Activated T-cell treated with anti-CD3 and anti-CD28 coated beads, Interleukin-2, amount 50 U/mL, for 72 hours (primary cell): Measurements from ENCODE around the gene CNFN. TPM values are rescaled to one million over a fixed set of nuclear protein-coding genes. Genes with fewer than 3 reads are reported as not detected.

Source experiments
- ATAC-seq, 2 donors: fragments of 150-1000 bp; cut with Tn5 transposase; replicated peaks in 1 of 2; 2 replicates each; pipeline ENCODE4 v1.10.0; 2021; ENCODE audit warnings: moderate library complexity in 2 of 2, mild to moderate bottlenecking in 1 of 2
- DNase-seq, 2 donors: peaks; one replicate each; pipeline ENCODE4 v3.0.0; 2021 to 2022; ENCODE audit warnings: mixed read lengths in 1 of 2
- H3K27ac Mint-ChIP-seq: one replicate; pipeline ENCODE4 v1.8.0; 2022; ENCODE audit warnings: mild to moderate bottlenecking, moderate library complexity, mixed read lengths
- H3K27me3 Mint-ChIP-seq: one replicate; pipeline ENCODE4 v1.8.0; 2022; ENCODE audit warnings: low read depth, mixed read lengths
- H3K36me3 Mint-ChIP-seq, 2 donors: one replicate each; pipeline ENCODE4 v1.8.0; 2022; ENCODE audit warnings: mixed read lengths in 2 of 2, mild to moderate bottlenecking in 1 of 2; ENCODE audit not compliant: insufficient read depth in 2 of 2
- H3K4me1 Mint-ChIP-seq: one replicate; pipeline ENCODE4 v1.8.0; 2022; ENCODE audit warnings: low read depth, mixed read lengths
- H3K4me3 Mint-ChIP-seq, 2 donors: one replicate each; pipeline ENCODE4 v1.8.0; 2022; ENCODE audit warnings: mild to moderate bottlenecking in 2 of 2, mixed read lengths in 2 of 2, moderate library complexity in 2 of 2
- H3K9me3 Mint-ChIP-seq, 2 donors: one replicate each; pipeline ENCODE4 v1.8.0; 2022; ENCODE audit warnings: mixed read lengths in 2 of 2
- total RNA-seq, 2 donors: library from RNA; stranded (reverse); gene quantifications; one replicate each; pipeline ENCODE4 v1.2.3, GENCODE V29; 2022

The CNFN gene
- total RNA-seq, 2 donors from 2014 or later, result 0.53 to 2.1 TPM

DNA sequence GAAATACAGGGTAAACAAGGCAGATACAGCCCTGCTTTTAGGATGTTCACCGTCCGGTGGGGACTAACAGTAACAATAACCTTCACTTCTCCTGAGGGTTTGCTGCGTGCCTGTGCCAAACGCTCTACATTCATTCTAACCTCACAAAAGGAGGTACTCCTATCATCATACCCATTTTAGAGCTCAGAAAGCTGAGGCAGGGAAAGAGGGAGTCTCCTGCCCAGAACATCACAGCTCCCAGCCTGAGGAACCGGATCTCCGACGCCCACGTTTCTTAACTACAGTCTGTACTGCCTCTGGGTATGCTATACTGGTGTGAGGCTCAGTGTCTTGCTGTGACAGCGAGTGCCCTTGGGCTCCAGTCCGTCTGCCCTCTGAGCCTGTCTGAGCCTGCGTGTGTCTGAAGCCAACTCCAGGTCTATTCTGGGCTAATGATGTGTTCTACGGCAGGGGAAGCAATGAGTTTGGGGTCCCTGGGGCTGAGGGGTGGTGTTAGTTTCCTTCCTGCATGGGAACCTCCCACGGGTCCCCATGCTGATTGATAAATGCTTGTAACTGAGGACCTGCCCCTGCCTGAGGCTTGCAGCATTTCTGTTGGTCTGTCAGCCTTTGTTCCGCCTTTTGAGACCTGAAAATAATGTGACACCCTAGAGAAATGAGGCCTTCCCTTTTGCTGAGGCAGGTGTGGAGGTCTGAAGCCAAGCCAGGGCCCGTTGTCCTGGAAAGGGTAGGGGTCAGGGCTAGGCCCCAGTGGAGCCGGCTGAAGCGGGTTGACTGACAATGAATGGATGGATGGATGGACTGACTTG, 32.2 kb upstream of the CNFN start:
- ATAC-seq, result no peak
- Mint-ChIP-seq H3K36me3 (peaks cover 0 to 3% of the 10 kb centered on the region in 2 donors), H3K9me3 (no peaks in the 10 kb centered on the region), H3K4me1 (peaks cover 33% of the 10 kb centered on the region), H3K4me3 (peak overlapping the region; percentile 93 to 95), H3K27me3 (no peaks in the 10 kb centered on the region), H3K27ac (peak overlapping the region; percentile 84)
- DNase-seq, result no peak

DNA sequence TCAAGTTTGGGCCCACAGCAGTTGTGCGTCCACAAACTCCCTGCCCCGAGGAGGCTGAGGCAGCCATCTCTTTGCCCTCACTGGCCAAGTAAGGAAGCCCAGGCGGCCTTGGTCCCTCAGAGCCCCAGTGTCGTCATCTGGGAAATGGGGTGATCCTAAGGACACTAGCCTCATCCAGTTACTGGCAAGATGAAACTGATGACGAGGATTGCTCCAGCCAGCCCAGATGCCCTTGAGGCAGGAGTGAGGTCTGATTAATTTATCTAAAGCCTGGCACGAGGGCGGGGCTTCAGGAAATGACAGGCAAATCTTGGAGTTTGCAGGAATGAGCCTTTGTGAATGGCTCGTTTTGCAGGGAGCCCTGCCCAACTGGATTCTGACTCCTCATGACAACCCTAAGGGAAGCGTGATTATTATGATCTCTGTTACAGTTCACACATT, 31.5 kb upstream of the CNFN start:
- Mint-ChIP-seq H3K4me1 (peaks cover 33% of the 10 kb centered on the region), H3K4me3 (peak overlapping the region; percentile 93 to 95), H3K9me3 (no peaks in the 10 kb centered on the region), H3K27me3 (no peaks in the 10 kb centered on the region), H3K36me3 (peaks cover 0 to 3% of the 10 kb centered on the region in 2 donors), H3K27ac (peak overlapping the region; percentile 26)
- ATAC-seq, result no peak
- no peak for DNase-seq

DNA sequence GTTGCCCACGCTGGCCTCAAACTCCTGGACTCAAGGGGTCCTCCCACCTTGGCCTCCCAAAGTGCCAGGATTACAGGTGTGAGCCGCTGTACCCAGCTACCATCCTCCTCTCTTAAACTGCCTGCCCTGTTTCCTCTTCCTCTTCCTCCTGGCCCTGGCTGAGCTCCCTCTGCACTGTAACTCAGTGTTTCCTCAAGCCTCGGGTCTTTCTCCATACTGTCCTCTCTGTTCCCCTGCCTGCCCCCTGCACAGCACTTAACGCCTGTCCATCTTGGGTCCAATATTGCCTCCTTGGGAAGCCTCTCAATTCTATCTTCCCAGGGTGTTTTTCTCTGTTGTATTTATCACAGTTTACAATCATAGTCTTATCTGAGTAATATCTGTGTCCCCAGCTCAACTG, 31.0 kb upstream of the CNFN start:
- Mint-ChIP-seq H3K27ac (peak overlapping the region; percentile 26), H3K4me1 (peaks cover 33% of the 10 kb centered on the region), H3K4me3 (peak overlapping the region; percentile 1 to 27), H3K27me3 (no peaks in the 10 kb centered on the region), H3K36me3 (peaks cover 0 to 3% of the 10 kb centered on the region in 2 donors), H3K9me3 (no peaks in the 10 kb centered on the region)
- ATAC-seq, result no peak
- DNase-seq, result no peak

- peaks cover 0 to 3% of the 10 kb centered on the region in 2 donors for H3K36me3 Mint-ChIP-seq
Observed at GRCh38 chr19:42420055-42420544, 30.0 kb upstream of the CNFN start.

DNA sequence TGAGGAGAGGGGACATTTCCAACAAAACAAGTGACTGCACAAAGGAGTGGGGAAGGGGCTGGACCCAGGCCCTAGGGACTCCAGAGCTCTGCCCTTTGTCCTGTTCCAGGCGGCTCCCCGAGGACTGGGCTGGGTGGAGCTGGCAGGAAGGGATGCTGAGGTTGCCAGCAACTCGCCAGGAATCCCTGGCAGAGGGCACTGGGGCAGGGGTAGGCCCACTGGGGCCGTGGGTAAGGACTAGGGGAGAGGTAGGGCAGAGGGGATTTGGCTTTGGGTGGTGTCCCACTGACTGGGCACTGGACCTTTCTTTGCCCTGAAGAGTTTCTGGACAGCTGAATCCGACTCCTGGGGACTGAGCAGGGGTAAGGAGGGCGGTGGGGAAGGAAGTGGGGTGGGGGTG, 29.2 kb upstream of the CNFN start:
- DNase-seq (no peak), ATAC-seq (no peak)
- H3K36me3 Mint-ChIP-seq, result peaks cover 2 to 3% of the 10 kb centered on the region in 2 donors
- H3K27me3 Mint-ChIP-seq, result no peaks in the 10 kb centered on the region
- peaks cover 33% of the 10 kb centered on the region for H3K4me1 Mint-ChIP-seq
- H3K27ac Mint-ChIP-seq, result no peak overlapping the region
- H3K9me3 Mint-ChIP-seq, result no peaks in the 10 kb centered on the region
- H3K4me3 Mint-ChIP-seq, result no peak overlapping the region

More at GRCh38 chr19:42420055-42420544, 30.0 kb upstream of the CNFN start:
- Mint-ChIP-seq H3K27me3 (no peaks in the 10 kb centered on the region), H3K27ac (no peak overlapping the region), H3K9me3 (no peaks in the 10 kb centered on the region), H3K4me3 (no peak overlapping the region), H3K4me1 (peaks cover 33% of the 10 kb centered on the region)
- DNase-seq (peak; percentile 82 to 85), ATAC-seq (peak; percentile 37 to 40)

- ATAC-seq, result no peak
- no peaks in the 10 kb centered on the region for H3K9me3 Mint-ChIP-seq
- no peak for DNase-seq
- no peaks in the 10 kb centered on the region for H3K27me3 Mint-ChIP-seq
- H3K4me1 Mint-ChIP-seq, result no peaks in the 10 kb centered on the region
- H3K36me3 Mint-ChIP-seq, result peaks cover 2 to 3% of the 10 kb centered on the region in 2 donors
- no peak overlapping the region for H3K4me3 Mint-ChIP-seq
- no peak overlapping the region for H3K27ac Mint-ChIP-seq
Observed at GRCh38 chr19:42412661-42413076, 22.6 kb upstream of the CNFN start.

GRCh38 chr19:42412227-42412626, 22.1 kb upstream of the CNFN start:
- Mint-ChIP-seq H3K36me3 (peaks cover 2 to 3% of the 10 kb centered on the region in 2 donors), H3K27ac (no peak overlapping the region), H3K9me3 (no peaks in the 10 kb centered on the region), H3K27me3 (no peaks in the 10 kb centered on the region), H3K4me1 (no peaks in the 10 kb centered on the region), H3K4me3 (no peak overlapping the region)
- no peak for DNase-seq
- no peak for ATAC-seq

- Mint-ChIP-seq H3K36me3 (peaks cover 2 to 3% of the 10 kb centered on the region in 2 donors), H3K9me3 (no peaks in the 10 kb centered on the region)
- DNase-seq, result no peak
Observed at GRCh38 chr19:42411581-42412178, 21.6 kb upstream of the CNFN start.

GRCh38 chr19:42410371-42410770, 20.3 kb upstream of the CNFN start:
- H3K4me1 Mint-ChIP-seq, result no peaks in the 10 kb centered on the region
- no peak for DNase-seq
- no peak for ATAC-seq
- H3K36me3 Mint-ChIP-seq, result peaks cover 2 to 3% of the 10 kb centered on the region in 2 donors
- H3K27me3 Mint-ChIP-seq, result no peaks in the 10 kb centered on the region
- no peak overlapping the region for H3K27ac Mint-ChIP-seq
- no peaks in the 10 kb centered on the region for H3K9me3 Mint-ChIP-seq
- no peak overlapping the region for H3K4me3 Mint-ChIP-seq

More at GRCh38 chr19:42411581-42412178, 21.6 kb upstream of the CNFN start:
- Mint-ChIP-seq H3K27me3 (no peaks in the 10 kb centered on the region), H3K27ac (no peak overlapping the region), H3K4me3 (no peak overlapping the region), H3K4me1 (no peaks in the 10 kb centered on the region)
- ATAC-seq, result no peak

DNA sequence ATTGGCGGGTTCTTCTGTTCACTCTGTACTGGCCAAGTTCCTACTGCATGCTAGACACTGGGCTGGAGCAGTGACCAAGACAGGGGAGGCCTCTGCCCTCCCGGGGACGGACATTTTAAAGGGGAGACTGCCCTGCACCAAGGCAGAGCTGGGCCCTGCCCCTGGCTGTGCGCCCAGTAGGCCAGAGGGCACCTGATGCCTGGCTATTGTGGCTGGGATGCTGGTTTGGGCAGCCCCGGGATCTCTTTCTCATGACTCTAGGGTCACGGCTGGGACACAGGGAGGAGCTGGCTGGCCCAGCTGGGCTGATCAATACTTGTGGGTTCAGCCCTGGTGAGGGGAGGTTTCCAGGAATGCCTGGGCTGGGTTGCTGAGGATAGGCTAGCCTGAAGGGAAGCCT, 19.4 kb upstream of the CNFN start:
- H3K27ac Mint-ChIP-seq, result no peak overlapping the region
- no peaks in the 10 kb centered on the region for H3K27me3 Mint-ChIP-seq
- ATAC-seq (no peak), DNase-seq (no peak)
- H3K4me3 Mint-ChIP-seq, result no peak overlapping the region
- H3K4me1 Mint-ChIP-seq, result no peaks in the 10 kb centered on the region
- no peaks in the 10 kb centered on the region for H3K9me3 Mint-ChIP-seq
- H3K36me3 Mint-ChIP-seq, result peaks cover 0 to 3% of the 10 kb centered on the region in 2 donors

DNA sequence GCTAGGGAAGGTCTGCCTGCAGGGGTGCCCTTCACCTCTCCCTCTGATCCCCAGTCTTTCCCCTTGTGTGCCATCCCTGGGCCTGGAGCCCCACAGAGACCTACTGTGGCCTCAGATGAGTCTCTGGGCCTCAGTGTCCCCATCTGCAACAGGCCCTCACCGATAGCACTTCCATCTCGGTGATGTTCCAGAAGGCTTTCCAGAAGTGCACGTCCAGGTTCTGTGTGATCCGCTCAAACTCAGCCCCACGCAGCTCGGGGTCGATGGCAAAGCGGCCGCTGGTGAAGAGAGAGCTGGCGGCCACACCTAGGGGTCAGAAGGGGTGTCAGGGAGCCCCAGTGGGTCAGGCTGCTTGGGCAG, 17.7 kb upstream of the CNFN start:
- Mint-ChIP-seq H3K27me3 (no peaks in the 10 kb centered on the region), H3K9me3 (no peaks in the 10 kb centered on the region), H3K27ac (no peak overlapping the region), H3K4me3 (no peak overlapping the region), H3K4me1 (no peaks in the 10 kb centered on the region), H3K36me3 (peaks cover 3% of the 10 kb centered on the region in 2 donors)
- ATAC-seq, result no peak
- no peak for DNase-seq

DNA sequence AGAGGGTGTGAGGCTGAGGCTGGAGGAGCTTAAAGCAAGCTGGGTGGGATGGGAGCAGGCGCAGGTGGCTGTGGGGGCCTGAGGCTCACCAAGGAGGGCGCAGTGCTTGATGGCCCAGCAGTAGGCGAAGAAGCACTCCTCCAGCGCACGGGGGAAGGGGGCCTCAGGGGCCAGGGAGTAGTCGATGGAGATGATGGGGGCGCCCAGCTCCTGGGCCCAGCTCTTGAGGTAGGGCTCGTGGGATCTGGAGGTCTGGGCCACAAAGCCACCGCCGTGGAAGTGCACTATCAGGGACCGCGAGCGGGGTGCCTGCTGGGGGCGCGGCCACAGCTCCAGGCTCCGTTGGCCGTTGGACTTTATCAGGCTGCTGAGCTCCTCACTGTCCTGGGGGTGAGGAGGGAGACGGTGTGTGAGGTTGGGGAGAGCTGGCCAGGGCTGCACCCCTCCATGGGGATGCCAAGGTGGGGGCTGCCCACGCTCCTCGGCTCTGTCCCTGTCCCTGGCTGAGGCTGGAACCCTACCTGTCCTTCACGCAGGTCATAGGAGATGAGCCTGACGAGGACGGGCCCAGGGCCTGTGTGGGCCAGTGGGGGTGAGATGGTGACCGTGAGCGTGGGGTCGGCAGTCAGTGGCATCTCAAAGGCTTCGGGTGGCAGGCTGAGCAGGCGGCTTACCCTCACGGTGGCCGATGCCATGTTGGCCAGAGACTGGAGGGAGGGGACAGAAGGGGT, 17.2 kb upstream of the CNFN start:
- peaks cover 3 to 6% of the 10 kb centered on the region in 2 donors for H3K36me3 Mint-ChIP-seq
- no peaks in the 10 kb centered on the region for H3K9me3 Mint-ChIP-seq
- no peak overlapping the region for H3K4me3 Mint-ChIP-seq
- H3K27ac Mint-ChIP-seq, result no peak overlapping the region
- ATAC-seq, result peak in 1 of 2 donors; percentile 15
- no peaks in the 10 kb centered on the region for H3K27me3 Mint-ChIP-seq
- DNase-seq, result no peak
- peaks cover 2% of the 10 kb centered on the region for H3K4me1 Mint-ChIP-seq

- H3K9me3 Mint-ChIP-seq, result no peaks in the 10 kb centered on the region
- H3K4me1 Mint-ChIP-seq, result peaks cover 11% of the 10 kb centered on the region
- no peaks in the 10 kb centered on the region for H3K27me3 Mint-ChIP-seq
- ATAC-seq, result no peak
- H3K27ac Mint-ChIP-seq, result no peak overlapping the region
- H3K4me3 Mint-ChIP-seq, result no peak overlapping the region
- DNase-seq, result no peak
- peaks cover 3 to 6% of the 10 kb centered on the region in 2 donors for H3K36me3 Mint-ChIP-seq
Observed at GRCh38 chr19:42406111-42406510, 16.0 kb upstream of the CNFN start.
